Stimulated activated CD8-positive, alpha-beta memory T cell treated with anti-CD3 and anti-CD28 coated beads, Interleukin-12 subunit alpha, Interleukin-12 subunit beta, amount 100 ng/mL, for 24 hours (primary cell): ENCODE measurements around the gene BTRC.

Source experiments
- DNase-seq: peaks from one replicate; pipeline ENCODE4 v3.0.0-alpha.2; 2020; ENCODE audit errors: extremely low read depth

The BTRC gene

GRCh38 chr10:101535949-101536348, 182.0 kb downstream of the BTRC start:
- no peak for DNase-seq

GRCh38 chr10:101536800-101537199, 182.8 kb downstream of the BTRC start:
- DNase-seq, result no peak

DNA sequence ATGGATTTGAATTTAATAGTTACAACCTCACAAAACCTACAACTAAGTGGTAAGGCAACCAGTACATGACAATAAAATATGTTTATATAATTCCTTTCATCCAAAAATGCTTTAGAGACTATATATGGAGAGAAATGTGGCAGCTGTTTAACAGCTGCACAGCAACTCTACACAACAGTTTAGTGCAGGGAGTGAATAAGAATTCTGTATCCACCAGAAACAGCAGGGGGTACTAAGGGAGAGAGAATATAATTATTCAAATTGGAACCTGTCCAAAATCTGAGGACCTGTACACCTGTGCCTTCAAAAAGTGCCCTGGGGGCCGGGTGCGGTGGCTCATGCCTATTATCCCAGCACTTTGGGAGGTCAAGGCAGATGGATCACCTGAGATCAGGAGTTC, 184.5 kb downstream of the BTRC start:
- no peak for DNase-seq

DNA sequence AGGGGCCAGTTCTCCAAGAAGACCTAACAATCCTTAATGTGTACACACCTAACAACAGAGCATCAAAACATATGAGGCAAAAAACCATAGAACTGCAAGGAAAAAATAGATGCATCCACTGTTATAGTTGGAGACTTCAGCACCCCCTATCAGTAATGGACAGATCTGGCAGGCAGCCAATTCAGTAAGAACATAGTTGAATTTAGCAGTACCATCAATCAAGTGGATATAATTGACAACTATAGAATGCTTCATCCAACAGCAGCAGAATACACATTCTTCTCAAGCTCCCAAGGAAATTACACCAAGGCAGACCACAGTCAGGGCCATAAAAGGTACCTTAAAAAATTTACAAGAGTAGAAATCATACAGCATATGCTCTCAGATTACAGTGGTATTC, 191.9 kb downstream of the BTRC start:
- DNase-seq, result no peak

- DNase-seq, result no peak
Observed at GRCh38 chr10:101550965-101551364, 197.0 kb downstream of the BTRC start.

DNA sequence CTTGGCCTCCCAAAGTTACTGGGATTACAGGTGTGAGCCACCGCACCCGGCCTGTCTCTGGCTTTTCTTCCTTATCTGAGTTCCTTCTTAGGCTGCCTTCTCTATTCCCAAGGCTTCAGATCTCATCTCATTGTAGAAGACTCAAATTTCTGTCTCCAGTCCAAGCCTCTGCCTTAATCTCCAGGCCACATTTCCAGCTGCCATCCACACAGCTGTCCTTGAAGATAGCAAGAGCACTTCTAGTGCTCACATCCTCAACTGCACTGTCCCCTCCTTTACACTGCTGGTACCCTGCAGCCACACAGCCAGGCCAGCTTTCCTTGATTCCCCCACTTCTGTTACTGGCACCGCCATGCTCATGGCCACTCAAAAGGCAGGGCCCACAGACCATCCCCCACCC, 198.5 kb downstream of the BTRC start:
- no peak for DNase-seq

DNA sequence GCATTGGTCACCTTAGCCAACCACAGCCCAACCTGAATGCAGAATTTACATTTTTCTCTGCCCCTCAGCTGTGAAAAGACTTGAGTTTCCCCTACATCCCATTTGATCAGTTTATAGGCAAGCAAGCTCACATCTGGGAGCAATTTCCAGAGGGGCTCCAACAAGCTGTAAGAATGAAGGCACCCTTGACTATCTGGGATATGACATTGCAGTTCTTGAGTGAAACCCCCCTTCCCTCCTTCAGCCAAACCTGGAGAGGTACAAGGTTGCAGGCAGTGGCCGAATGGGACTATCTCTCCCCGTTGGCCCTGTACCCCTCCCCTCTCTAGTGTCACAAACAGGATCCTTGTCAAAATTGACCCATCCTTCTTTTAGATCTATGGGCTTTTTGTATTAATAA, 203.6 kb downstream of the BTRC start:
- no peak for DNase-seq

- no peak for DNase-seq
Observed at GRCh38 chr10:101558204-101558603, 204.2 kb downstream of the BTRC start.

- no peak for DNase-seq
Observed at GRCh38 chr10:101558671-101559595, 205.0 kb downstream of the BTRC start.

GRCh38 chr10:101559596-101560297, 205.8 kb downstream of the BTRC start:
- DNase-seq, result no peak

DNA sequence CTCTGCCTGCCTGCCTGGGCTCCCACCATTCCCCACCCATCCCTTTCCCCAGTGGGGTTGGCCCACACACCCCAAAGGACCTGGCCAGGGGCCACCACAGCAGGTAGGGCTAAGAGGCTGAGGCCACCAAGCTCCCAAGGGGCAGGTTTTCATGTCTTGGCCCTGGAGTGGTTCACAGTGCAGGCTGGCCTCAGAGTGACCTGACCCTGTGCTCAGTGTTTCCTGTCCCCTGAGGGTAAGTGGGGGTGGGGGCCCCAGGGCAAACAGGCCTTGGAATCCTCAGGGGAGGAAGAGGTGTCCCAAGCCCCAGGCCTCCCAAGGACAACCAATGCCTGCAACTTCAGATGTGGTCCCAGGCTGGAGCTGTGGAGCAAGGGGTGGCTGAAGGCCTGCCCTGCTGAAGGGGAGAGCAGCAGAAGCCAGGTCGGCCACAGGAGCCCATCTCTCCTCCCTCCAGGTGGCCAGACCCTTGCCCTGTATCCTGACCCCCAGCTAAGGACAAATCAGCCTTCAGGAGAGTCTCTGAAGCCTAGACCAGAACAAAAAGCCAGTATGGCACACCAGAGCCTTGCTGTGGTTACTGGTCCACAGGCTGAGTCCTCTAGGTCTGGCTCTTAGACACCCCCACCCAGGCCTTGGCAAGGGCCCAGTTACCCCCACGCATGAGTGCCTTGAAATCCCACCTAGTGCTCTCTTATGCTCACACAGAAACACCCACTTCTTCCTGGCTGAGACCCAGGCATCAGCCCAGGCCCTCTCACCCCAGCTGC, 206.5 kb downstream of the BTRC start:
- no peak for DNase-seq

- no peak for DNase-seq
Observed at GRCh38 chr10:101561068-101561915, 207.3 kb downstream of the BTRC start.

GRCh38 chr10:101562231-101562630, 208.3 kb downstream of the BTRC start:
- no peak for DNase-seq

DNA sequence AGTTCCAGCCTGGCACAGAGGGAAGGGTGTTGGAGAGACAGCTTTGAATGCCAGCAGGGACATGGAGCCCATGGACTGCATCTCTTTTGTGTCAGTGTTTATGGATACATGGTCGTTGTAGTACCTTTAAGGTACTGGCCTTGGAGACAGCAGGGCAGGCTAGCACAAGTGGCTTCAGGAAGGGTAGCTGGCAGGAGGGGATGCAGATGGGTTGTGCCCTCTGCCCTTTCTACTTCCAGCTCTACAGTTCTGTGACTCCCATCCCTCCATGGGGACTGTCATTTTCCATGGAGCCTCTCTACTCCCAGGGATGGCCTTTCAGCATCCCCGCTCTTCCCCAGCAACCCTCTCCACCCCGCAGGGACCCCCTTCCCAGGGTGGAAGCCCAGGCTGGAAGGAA, 209.0 kb downstream of the BTRC start:
- no peak for DNase-seq

GRCh38 chr10:101563497-101564040, 209.6 kb downstream of the BTRC start:
- DNase-seq, result no peak

GRCh38 chr10:101564490-101564991, 210.6 kb downstream of the BTRC start:
- no peak for DNase-seq

DNA sequence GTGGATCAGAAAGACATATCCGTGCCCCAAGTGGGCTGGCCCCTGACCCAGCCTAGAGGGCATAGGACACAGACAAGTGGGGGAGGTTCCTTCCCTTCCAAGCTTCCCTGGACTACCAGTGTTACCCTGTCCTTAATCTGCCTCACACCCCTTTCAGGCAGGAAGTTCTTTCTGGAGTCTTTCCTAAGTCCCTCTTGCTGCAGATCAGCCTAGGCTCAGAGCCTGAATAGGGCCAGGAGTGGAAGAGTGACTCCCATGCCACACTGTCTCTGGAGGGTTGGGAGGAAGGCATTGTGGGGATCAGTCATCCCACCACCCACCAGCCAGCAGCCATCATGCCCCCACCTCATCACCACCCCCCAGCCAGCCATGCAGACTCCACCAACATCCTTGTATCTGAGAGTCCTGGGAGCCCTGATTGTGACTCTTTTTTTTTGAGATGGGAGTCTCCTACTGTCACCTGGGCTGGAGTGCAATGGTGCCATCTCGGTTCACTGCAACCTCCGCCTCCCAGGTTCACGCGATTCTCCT, 211.5 kb downstream of the BTRC start:
- no peak for DNase-seq

DNA sequence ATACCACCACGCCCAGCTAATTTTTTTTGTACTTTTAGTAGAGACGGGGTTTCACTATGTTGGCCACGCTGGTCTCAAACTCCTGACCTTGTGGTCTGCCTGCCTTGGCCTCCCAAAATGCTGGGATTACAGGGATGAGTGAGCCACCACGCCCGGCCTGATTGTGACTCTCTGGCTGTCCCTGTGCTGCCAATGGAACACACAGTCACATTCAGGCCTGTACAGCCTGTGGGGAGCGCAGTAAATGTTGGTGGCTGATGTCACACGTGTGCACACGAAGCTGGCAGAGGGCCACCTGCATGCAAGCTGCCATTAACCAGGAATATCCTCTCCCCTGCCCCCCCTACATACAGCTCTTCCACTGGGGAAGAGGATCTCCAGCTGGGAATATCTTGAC, 212.0 kb downstream of the BTRC start:
- no peak for DNase-seq

- DNase-seq, result no peak
Observed at GRCh38 chr10:101566333-101567164, 212.6 kb downstream of the BTRC start.
